Measurements from ENCODE around the gene FAM153A.
"Not testable (repeated sequence)": the region's sequence is repeated elsewhere in the genome, so short reads cannot be mapped to it uniquely, and the experiment has no call there.

DNA sequence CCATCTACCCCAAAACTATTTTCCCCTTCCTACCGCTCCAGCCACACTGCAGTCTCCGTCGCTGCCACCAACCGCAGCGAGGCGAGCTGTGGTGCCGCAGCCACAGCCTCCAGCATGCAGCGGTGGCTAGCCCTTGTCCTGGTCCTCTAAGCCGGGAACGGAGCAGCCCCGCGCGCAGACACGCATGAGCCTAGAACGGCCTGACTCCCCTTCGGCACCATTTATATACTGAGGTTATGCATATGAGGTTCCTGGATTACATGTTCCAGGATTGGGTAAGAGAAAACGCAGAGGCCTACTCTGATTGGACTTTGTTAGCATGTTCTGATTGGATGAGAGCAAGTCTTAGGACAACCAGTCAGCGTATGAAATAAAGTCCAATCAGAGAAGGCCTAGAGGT is 24.6 kb upstream of the FAM153A start:
- TF ChIP-seq, protein P1, sequence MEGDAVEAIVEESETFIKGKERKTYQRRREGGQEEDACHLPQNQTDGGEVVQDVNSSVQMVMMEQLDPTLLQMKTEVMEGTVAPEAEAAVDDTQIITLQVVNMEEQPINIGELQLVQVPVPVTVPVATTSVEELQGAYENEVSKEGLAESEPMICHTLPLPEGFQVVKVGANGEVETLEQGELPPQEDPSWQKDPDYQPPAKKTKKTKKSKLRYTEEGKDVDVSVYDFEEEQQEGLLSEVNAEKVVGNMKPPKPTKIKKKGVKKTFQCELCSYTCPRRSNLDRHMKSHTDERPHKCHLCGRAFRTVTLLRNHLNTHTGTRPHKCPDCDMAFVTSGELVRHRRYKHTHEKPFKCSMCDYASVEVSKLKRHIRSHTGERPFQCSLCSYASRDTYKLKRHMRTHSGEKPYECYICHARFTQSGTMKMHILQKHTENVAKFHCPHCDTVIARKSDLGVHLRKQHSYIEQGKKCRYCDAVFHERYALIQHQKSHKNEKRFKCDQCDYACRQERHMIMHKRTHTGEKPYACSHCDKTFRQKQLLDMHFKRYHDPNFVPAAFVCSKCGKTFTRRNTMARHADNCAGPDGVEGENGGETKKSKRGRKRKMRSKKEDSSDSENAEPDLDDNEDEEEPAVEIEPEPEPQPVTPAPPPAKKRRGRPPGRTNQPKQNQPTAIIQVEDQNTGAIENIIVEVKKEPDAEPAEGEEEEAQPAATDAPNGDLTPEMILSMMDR (IDR thresholded peaks at IDR 0.05) = not testable (repeated sequence)
- TF ChIP-seq POLR2A, EP300 (IDR thresholded peaks at IDR 0.05): not testable (repeated sequence)
